HG03064 (cell line): ENCODE results near the gene CKAP2.
"Not testable (repeated sequence)": the region's sequence is repeated elsewhere in the genome, so short reads cannot be mapped to it uniquely, and the experiment has no call there.

Source experiments
- ATAC-seq: cut with Tn5 transposase; IDR thresholded peaks from one replicate; pipeline ENCODE4 v1.9.1; 2021; ENCODE audit warnings: low read depth; ENCODE audit not compliant: unreplicated experiment

Gene CKAP2

DNA sequence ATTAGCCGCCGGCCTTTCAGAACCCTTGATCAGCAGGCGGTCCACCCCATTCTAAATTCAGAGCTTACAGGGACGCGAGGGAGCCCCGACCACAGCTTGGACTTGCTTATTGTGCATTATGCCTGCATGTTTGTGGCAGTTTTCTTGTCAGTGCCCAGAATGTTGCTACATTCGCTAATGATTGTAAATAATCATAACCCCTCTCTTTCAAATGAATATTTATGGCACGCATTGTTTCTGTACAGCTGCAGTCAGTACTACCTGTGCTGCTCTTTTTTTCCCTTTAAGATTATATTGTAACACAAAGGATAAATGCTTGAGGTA lies 4.5 kb upstream of the CKAP2 start:
- no peak for ATAC-seq

DNA sequence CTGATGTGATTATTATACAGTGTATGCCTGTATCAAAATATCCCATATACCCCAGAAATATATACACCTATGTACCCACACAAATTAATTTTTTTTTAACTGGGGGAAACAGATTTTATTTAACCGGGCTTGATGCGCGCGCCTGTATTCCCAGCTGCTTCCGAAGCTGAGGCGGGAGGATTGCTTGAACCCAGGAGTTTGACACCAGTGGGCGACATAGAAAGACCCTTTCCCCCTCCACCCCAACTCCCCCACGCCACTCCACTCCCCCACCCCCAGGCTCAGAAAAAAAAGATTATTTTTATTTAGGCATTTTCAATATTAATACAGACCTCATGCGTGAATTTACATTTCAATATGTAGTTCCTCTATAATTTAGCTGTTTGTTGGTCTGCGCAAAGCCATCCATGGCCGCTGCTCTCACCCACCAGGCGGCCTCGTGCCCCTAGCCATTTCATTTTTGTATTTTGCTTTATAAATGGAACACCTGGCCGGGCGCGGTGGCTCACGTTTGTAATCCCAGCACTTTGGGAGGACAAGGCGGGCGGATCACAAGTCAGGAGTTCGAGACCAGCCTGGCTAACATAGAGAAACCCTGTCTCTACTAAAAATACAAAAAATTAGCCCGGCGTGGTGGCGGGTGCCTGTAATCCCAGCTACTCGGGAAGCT lies 4.0 kb upstream of the CKAP2 start:
- ATAC-seq, result no peak

DNA sequence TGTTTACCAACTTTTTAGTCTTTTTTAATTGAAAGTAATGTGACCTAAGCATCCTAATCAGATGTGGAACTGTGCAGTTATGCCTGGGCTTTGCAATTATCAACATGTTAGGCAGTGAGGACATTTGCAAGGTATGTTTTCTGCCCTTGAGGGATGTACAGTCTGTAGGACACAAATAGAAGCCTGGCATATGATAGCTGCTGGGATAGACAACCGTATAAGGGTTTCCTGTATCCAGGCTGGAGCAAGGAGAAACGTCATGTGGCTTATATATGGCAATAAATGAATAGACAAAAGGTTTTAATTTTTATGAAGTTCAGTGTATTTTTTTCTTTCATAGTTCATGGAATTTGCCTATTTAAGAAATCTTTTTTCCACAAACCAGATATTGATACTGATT lies 2.8 kb upstream of the CKAP2 start:
- no peak for ATAC-seq

GRCh38 chr13:52454459-52454819 lies 839 bp upstream of the CKAP2 start:
- ATAC-seq, result peak; percentile 33

GRCh38 chr13:52455677-52456041 lies 381 bp downstream of the CKAP2 start:
- peak; percentile 29 for ATAC-seq

GRCh38 chr13:52459668-52460067 lies 4.4 kb downstream of the CKAP2 start:
- ATAC-seq, result no peak

DNA sequence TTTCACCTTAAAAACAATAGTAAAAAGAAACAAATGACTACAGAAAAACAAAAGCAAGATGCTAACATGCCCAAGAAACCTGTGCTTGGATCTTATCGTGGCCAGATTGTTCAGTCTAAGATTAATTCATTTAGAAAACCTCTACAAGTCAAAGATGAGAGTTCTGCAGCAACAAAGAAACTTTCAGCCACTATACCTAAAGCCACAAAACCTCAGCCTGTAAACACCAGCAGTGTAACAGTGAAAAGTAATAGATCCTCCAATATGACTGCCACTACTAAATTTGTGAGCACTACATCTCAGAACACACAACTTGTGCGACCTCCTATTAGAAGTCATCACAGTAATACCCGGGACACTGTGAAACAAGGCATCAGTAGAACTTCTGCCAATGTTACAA lies 6.0 kb downstream of the CKAP2 start:
- no peak for ATAC-seq

GRCh38 chr13:52463526-52463925 lies 8.2 kb downstream of the CKAP2 start:
- no peak for ATAC-seq

DNA sequence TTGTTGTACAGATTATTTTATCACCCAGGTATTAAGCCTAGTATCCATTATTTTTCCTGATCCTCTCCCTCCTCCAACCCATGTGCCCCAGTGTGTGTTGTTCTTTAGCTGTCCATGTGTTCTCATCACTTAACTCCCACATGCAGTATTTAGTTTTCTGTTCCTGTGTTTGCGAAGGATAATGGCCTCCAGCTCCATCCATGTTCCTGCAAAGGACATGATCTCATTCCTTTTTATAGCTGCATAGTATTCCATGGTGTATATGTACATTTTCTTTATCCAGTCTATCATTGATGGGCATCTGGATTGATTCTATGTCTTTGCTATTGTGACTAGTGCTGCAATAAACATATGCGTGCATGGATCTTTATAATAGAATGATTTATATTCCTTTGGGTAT lies 13.2 kb downstream of the CKAP2 start:
- not testable (repeated sequence) for ATAC-seq

GRCh38 chr13:52480677-52481428 lies 25.6 kb downstream of the CKAP2 start:
- ATAC-seq, result not testable (repeated sequence)

GRCh38 chr13:52487078-52487477 lies 31.8 kb downstream of the CKAP2 start:
- not testable (repeated sequence) for ATAC-seq

- not testable (repeated sequence) for ATAC-seq
These were observed 33.5 kb downstream of the CKAP2 start for GRCh38 chr13:52488763-52489162.

GRCh38 chr13:52491015-52491414 lies 35.7 kb downstream of the CKAP2 start:
- ATAC-seq, result not testable (repeated sequence)

DNA sequence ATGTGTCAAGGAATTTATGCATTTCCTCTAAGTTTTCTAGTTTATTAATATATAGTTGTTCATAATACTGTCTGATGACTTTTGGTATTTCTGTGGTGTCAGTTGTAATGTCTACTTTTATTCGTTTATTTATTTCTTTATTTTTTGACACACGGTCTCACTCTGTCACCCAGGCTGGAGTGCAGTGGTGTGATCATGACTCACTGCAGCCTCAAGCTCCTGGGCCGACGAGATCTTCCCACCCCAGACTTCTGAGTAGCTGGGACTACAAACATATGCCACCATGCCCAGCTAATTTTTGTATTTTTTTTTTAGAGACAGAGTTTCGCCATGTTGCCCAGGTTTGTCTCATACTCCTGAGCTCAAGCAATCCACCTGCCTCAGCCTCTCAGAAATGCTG lies 39.0 kb downstream of the CKAP2 start:
- not testable (repeated sequence) for ATAC-seq

DNA sequence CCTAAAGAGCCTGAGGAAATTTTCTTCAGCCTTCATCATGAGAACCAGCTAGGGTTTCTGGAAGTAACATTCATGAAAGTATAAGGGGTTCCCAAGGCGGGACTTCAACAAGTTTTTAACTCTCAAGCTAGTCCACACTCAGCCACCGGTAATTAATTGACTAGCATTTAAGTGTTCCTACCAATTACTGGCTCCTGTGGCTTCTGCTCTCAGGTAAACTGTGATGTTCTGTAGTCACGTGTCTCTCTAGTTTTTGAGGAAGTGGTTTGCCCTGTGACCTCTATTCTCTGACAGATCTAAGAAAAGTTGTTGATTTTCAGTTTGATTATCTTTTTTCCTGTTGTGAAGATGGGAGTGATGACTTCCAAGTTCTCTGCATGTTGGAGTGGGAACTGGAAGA lies 42.7 kb downstream of the CKAP2 start:
- ATAC-seq, result not testable (repeated sequence)

DNA sequence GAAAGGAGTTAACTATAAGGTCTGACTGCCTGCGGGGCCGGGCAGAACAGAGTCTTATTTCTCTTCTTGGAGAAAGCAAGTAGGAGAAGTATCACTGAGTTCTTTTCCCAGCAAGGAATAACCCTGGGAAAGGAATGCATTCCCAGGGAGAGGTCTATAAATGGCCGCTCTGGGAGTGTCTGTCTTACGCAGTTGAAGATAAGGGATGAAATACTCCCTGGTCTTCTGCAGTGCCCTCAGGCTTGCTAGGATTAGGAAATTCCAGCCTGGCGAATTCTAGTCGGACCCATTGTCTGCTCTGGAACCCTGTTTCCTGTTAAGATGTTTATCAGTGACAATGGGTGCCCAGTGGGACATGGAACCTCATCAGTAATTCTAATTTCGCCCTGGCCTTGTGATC lies 47.0 kb downstream of the CKAP2 start:
- not testable (repeated sequence) for ATAC-seq

- ATAC-seq, result not testable (repeated sequence)
These were observed 50.6 kb downstream of the CKAP2 start for GRCh38 chr13:52505843-52506242.

GRCh38 chr13:52509532-52509931 lies 54.3 kb downstream of the CKAP2 start:
- not testable (repeated sequence) for ATAC-seq

GRCh38 chr13:52510221-52510797 lies 55.0 kb downstream of the CKAP2 start:
- not testable (repeated sequence) for ATAC-seq

DNA sequence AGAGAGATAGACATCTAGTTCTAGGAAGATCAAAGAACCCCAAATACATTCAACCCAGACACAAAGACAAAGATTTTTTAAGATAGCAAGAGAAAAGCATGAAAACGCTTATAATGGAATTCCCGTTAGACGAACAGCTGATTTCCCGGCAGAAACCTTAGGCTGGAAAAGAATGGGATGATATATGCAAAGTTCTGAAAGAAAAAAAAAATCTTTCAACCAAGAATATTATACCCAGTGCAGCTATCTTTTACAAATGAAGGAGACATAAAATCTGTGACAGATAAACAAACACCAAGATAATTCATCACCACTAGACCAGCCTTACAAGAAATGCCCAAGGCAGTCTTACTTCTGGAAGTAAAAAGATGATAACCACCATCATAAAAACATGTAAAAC lies 56.3 kb downstream of the CKAP2 start:
- not testable (repeated sequence) for ATAC-seq

DNA sequence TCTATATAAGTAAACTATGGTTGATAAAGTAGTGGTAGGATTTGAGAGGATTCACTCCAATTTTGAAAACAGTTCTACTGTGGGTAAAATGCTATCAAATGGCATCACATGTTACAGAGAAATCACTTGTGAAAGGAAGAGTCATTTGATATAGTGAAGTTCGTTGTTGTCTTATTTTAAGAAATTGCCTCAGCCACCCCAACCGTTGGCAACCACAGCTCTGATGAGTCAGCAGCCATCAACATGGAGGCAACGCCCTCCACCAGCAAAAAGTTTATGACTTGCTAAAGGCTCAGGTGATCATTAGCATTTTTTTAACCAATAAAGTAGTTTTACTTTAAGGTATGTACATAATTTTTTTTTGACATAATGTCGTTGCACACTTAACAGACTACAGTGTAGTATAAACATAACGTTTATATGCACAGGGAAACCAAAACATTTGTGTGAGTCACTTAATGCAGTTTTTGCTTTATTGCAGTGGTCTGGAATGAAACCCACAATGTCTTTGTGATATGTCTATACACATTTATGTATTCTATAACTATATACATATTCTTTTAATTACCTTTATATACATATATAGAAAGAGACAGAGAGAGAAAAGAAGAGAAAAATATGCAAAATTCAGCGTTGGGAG lies 58.8 kb downstream of the CKAP2 start:
- ATAC-seq, result not testable (repeated sequence)
